WTC11 (cell line): ENCODE results near the gene TM9SF4. TPM values are rescaled to one million over a fixed set of nuclear protein-coding genes. Genes with fewer than 3 reads are reported as not detected.
A peak's percentile ranks its signal among the peaks of the same experiment; 100 is the strongest.

Source experiments
- ATAC-seq: fragments of 200-7000 bp; cut with Tn5 transposase; 2 replicates; pipeline ENCODE4 v1.10.0; 2021; ENCODE audit warnings: mild to moderate bottlenecking, moderate library complexity
- CTCF ChIA-PET: fragments of 300-600 bp; sonication (Branson Sonifier 250); formaldehyde crosslinking; loops from one replicate; lab custom pipeline; 2021; ENCODE audit warnings: antibody characterized with exemption; lab: Charles Lee
- POLR2A ChIA-PET: fragments of 350-600 bp; sonication (Branson Sonifier 250); formaldehyde crosslinking; loops from one replicate; lab custom pipeline; 2021; ENCODE audit warnings: antibody characterized with exemption; lab: Charles Lee
- DNase-seq: peaks from one replicate; pipeline ENCODE4 v3.0.0; 2021; ENCODE audit warnings: low spot score
- H3K27ac Mint-ChIP-seq: 2 replicates; pipeline ENCODE4 v1.8.0; 2021; ENCODE audit warnings: mixed read lengths
- H3K27me3 Mint-ChIP-seq: 2 replicates; pipeline ENCODE4 v1.8.0; 2021; ENCODE audit warnings: low read depth, mild to moderate bottlenecking, moderate library complexity, mixed read lengths
- H3K36me3 Mint-ChIP-seq: 2 replicates; pipeline ENCODE4 v1.8.0; 2021; ENCODE audit warnings: mixed read lengths
- H3K4me1 Mint-ChIP-seq: 2 replicates; pipeline ENCODE4 v1.8.0; 2022; ENCODE audit warnings: mixed read lengths
- H3K4me3 Mint-ChIP-seq: 2 replicates; pipeline ENCODE4 v1.8.0; 2021; ENCODE audit warnings: mild to moderate bottlenecking, moderate library complexity, mixed read lengths
- H3K9me3 Mint-ChIP-seq: 2 replicates; pipeline ENCODE4 v1.8.0; 2021; ENCODE audit warnings: mixed read lengths
- CBFB ChIP-seq: sonication (generic); formaldehyde crosslinking; IDR thresholded peaks from 2 replicates; pipeline ENCODE4 v1.8.1; 2022; ENCODE audit warnings: mild to moderate bottlenecking, low read depth, missing genetic modification reagents
- CREB1 ChIP-seq: sonication (generic); formaldehyde crosslinking; IDR thresholded peaks from 2 replicates; pipeline ENCODE4 v1.8.0; 2023; ENCODE audit warnings: mild to moderate bottlenecking, missing genetic modification reagents
- E2F4 ChIP-seq: sonication (generic); formaldehyde crosslinking; IDR thresholded peaks from 2 replicates; pipeline ENCODE4 v1.8.1; 2022; ENCODE audit warnings: low read depth, mild to moderate bottlenecking, moderate library complexity, missing genetic modification reagents, borderline replicate concordance
- FOXK1 ChIP-seq: sonication (generic); formaldehyde crosslinking; IDR thresholded peaks from 2 replicates; pipeline ENCODE4 v1.8.0; 2022; ENCODE audit warnings: mild to moderate bottlenecking, moderate library complexity, missing genetic modification reagents
- GRHL2 ChIP-seq: fragments of 250-450 bp; sonication (Bioruptor Pico); IDR thresholded peaks from 2 replicates; pipeline ENCODE4 v1.8.0; 2022; ENCODE audit warnings: mild to moderate bottlenecking, moderate library complexity; ENCODE audit not compliant: insufficient replicate concordance, severe bottlenecking
- NFATC4 ChIP-seq: fragments of 250-450 bp; sonication (Bioruptor Pico); IDR thresholded peaks from 2 replicates; pipeline ENCODE4 v1.9.0; 2021; ENCODE audit warnings: mild to moderate bottlenecking
- NR1H2 ChIP-seq: sonication (generic); formaldehyde crosslinking; IDR thresholded peaks from 2 replicates; pipeline ENCODE4 v1.9.0; 2021; ENCODE audit warnings: mild to moderate bottlenecking, moderate library complexity, missing genetic modification reagents
- SMAD3 ChIP-seq: sonication (generic); formaldehyde crosslinking; IDR thresholded peaks from 2 replicates; pipeline ENCODE4 v1.8.0; 2022; ENCODE audit warnings: missing genetic modification reagents, mild to moderate bottlenecking, borderline replicate concordance
- ZNF396 ChIP-seq: fragments of 250-450 bp; sonication (Bioruptor Pico); IDR thresholded peaks from 2 replicates; pipeline ENCODE4 v1.8.0; 2021; ENCODE audit warnings: mild to moderate bottlenecking, moderate library complexity, borderline replicate concordance
- ZNF423 ChIP-seq: fragments of 250-450 bp; sonication (Bioruptor Pico); IDR thresholded peaks from 2 replicates; pipeline ENCODE4 v2.1.2; 2022; ENCODE audit warnings: mild to moderate bottlenecking, moderate library complexity
- ZNF425 ChIP-seq: fragments of 250-450 bp; sonication (Bioruptor Pico); conservative IDR thresholded peaks from 2 replicates; pipeline ENCODE4 v1.9.0; 2021; ENCODE audit warnings: mild to moderate bottlenecking
- total RNA-seq: library from RNA; stranded (reverse); gene quantifications from 3 replicates; pipeline ENCODE4 v1.2.3, GENCODE V29; 2021
- TF ChIP-seq, protein P1 (sequence below): sonication (generic); formaldehyde crosslinking; IDR thresholded peaks from 2 replicates; pipeline ENCODE4 v1.8.0; 2022; ENCODE audit warnings: mild to moderate bottlenecking, missing genetic modification reagents
- TF ChIP-seq, protein P2 (sequence below): sonication (generic); formaldehyde crosslinking; IDR thresholded peaks from 2 replicates; pipeline ENCODE4 v1.8.1; 2023; ENCODE audit warnings: mild to moderate bottlenecking, missing genetic modification reagents
- TF ChIP-seq, protein P3 (sequence below): sonication (generic); formaldehyde crosslinking; IDR thresholded peaks from 2 replicates; pipeline ENCODE4 v1.8.0; 2022; ENCODE audit warnings: mild to moderate bottlenecking, missing genetic modification reagents
- TF ChIP-seq, protein P4 (sequence below): sonication (generic); formaldehyde crosslinking; IDR thresholded peaks from 2 replicates; pipeline ENCODE4 v1.8.0; 2023; ENCODE audit warnings: missing genetic modification reagents
- TF ChIP-seq, protein P5 (sequence below): fragments of 250-450 bp; sonication (Bioruptor Pico); IDR thresholded peaks from 2 replicates; pipeline ENCODE4 v1.9.0; 2021; ENCODE audit warnings: mild to moderate bottlenecking

TM9SF4 gene
- total RNA-seq, 1 experiment from 2014 or later: 44.8 TPM

DNA sequence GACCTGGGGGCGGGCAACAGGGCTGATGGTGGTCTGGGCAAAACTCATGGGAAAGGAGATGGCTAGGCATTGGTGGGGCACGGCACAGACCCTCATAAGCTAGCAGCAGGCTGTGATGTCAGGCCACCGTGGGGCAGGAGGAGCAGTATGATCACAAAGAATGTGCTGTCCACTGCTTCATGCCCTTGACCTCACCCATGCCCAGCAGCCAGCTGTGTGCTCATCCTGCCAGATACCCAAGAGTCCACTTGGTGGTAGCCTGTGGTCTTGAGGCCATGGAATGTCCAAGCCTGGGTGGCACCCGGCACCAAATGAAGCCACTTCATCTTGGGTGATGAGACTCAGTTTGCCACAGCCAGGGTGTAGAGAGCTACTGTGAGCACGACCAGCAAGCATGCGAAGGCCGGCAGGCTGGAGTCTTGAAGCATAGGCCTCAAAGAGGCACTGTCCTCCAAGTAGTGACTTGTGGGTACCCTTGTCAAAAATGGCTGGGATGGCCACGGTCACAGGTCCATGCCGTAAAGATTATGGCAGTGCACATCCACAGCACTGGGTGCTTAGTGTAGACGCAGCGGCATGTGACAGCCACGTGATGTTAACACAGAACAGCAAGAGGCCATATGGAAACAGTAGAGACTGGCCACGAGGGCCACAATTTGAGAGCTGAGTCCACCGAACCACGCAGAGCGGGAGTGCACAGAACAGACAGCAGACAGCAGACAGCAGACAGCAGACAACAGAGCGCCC, 79.0 kb downstream of the TM9SF4 start:
- ATAC-seq (no peak), DNase-seq (no peak)
- H3K27me3 Mint-ChIP-seq: peaks cover 3% of the 10 kb centered on the region
- H3K4me1 Mint-ChIP-seq: peaks cover 20% of the 10 kb centered on the region
- POLR2A ChIA-PET: no interaction called here
- H3K36me3 Mint-ChIP-seq: no peaks in the 10 kb centered on the region
- TF ChIP-seq, protein P1, sequence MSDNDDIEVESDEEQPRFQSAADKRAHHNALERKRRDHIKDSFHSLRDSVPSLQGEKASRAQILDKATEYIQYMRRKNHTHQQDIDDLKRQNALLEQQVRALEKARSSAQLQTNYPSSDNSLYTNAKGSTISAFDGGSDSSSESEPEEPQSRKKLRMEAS (CRISPR knock-in tag): no peak
- TF ChIP-seq ZNF423: no peak
- TF ChIP-seq, protein P2, sequence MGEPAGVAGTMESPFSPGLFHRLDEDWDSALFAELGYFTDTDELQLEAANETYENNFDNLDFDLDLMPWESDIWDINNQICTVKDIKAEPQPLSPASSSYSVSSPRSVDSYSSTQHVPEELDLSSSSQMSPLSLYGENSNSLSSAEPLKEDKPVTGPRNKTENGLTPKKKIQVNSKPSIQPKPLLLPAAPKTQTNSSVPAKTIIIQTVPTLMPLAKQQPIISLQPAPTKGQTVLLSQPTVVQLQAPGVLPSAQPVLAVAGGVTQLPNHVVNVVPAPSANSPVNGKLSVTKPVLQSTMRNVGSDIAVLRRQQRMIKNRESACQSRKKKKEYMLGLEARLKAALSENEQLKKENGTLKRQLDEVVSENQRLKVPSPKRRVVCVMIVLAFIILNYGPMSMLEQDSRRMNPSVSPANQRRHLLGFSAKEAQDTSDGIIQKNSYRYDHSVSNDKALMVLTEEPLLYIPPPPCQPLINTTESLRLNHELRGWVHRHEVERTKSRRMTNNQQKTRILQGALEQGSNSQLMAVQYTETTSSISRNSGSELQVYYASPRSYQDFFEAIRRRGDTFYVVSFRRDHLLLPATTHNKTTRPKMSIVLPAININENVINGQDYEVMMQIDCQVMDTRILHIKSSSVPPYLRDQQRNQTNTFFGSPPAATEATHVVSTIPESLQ: no peak
- TF ChIP-seq, protein P3, sequence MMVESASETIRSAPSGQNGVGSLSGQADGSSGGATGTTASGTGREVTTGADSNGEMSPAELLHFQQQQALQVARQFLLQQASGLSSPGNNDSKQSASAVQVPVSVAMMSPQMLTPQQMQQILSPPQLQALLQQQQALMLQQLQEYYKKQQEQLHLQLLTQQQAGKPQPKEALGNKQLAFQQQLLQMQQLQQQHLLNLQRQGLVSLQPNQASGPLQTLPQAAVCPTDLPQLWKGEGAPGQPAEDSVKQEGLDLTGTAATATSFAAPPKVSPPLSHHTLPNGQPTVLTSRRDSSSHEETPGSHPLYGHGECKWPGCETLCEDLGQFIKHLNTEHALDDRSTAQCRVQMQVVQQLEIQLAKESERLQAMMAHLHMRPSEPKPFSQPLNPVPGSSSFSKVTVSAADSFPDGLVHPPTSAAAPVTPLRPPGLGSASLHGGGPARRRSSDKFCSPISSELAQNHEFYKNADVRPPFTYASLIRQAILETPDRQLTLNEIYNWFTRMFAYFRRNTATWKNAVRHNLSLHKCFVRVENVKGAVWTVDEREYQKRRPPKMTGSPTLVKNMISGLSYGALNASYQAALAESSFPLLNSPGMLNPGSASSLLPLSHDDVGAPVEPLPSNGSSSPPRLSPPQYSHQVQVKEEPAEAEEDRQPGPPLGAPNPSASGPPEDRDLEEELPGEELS (CRISPR knock-in tag): no peak
- TF ChIP-seq CBFB (CRISPR knock-in tag): no peak
- no peak for TF ChIP-seq E2F4 (CRISPR knock-in tag)
- TF ChIP-seq, protein P4, sequence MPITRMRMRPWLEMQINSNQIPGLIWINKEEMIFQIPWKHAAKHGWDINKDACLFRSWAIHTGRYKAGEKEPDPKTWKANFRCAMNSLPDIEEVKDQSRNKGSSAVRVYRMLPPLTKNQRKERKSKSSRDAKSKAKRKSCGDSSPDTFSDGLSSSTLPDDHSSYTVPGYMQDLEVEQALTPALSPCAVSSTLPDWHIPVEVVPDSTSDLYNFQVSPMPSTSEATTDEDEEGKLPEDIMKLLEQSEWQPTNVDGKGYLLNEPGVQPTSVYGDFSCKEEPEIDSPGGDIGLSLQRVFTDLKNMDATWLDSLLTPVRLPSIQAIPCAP (CRISPR knock-in tag): no peak
- no peak overlapping the region for H3K27ac Mint-ChIP-seq
- peak overlapping the region; percentile 76 for H3K4me3 Mint-ChIP-seq
- H3K9me3 Mint-ChIP-seq: no peaks in the 10 kb centered on the region
- CTCF ChIA-PET: interaction anchor here (0.6 to 1.7 kb wide), 3 partner anchors 339 to 352 kb away, joined by 3 to 4 read pairs (median 3); no protein-coding TSS in a partner anchor

DNA sequence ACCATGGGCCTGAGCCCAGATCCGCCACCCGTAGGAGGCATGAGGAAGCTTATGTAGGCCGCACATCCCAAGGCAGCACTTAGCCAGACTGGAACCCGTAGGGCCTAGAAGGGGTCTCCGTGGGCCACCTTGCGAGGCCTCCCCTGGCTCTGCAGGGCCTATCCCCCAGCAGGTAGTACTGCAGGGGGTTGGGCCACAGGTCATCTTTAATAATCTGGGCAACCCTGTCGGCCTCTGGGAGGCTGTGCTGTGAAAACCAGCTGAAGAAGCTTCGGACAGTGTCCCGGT, 79.6 kb downstream of the TM9SF4 start:
- Mint-ChIP-seq H3K27me3 (peaks cover 3% of the 10 kb centered on the region), H3K9me3 (no peaks in the 10 kb centered on the region), H3K4me3 (peak overlapping the region; percentile 76), H3K36me3 (no peaks in the 10 kb centered on the region)
- no peak for TF ChIP-seq ZNF425 (CRISPR knock-in tag)
- TF ChIP-seq, protein P5, sequence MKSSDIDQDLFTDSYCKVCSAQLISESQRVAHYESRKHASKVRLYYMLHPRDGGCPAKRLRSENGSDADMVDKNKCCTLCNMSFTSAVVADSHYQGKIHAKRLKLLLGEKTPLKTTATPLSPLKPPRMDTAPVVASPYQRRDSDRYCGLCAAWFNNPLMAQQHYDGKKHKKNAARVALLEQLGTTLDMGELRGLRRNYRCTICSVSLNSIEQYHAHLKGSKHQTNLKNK (CRISPR knock-in tag): no peak
- no peak for TF ChIP-seq ZNF396
- TF ChIP-seq NR1H2: no peak
- TF ChIP-seq GRHL2 (CRISPR knock-in tag): no peak
- no peak for TF ChIP-seq FOXK1 (CRISPR knock-in tag)
- no peak for TF ChIP-seq CREB1 (CRISPR knock-in tag)
- no peak for TF ChIP-seq NFATC4
- no peak for TF ChIP-seq SMAD3 (CRISPR knock-in tag)
- TF ChIP-seq, all 79 proteins: peak for 0
- ChIA-PET POLR2A (interaction anchor here (0.7 kb wide), 1 partner anchor 464 kb away, joined by 3 read pairs; no protein-coding TSS in a partner anchor), CTCF (interaction anchor here (0.6 to 1.7 kb wide), 3 partner anchors 339 to 351 kb away, joined by 3 to 4 read pairs (median 3); no protein-coding TSS in a partner anchor)
- DNase-seq (no peak), ATAC-seq (no peak)
- Mint-ChIP-seq H3K27ac (no peak overlapping the region), H3K4me1 (peaks cover 20% of the 10 kb centered on the region)
